DND-41 (cell line): ENCODE measurements around the gene CD79B.

Experiments used
- EZH2 ChIP-seq: IDR thresholded peaks from 3 replicates; pipeline ENCODE4 v1.6.1; 2012; ENCODE audit warnings: borderline replicate concordance, low read depth, mild to moderate bottlenecking, moderate library complexity, low read length, inconsistent platforms; ENCODE audit not compliant: severe bottlenecking
- TF ChIP-seq, protein P1 (sequence below): IDR thresholded peaks from 2 replicates; pipeline ENCODE4 v1.5.1; 2012; ENCODE audit warnings: borderline replicate concordance, low read length, moderate library complexity, mild to moderate bottlenecking; ENCODE audit not compliant: poor library complexity, severe bottlenecking; ENCODE audit errors: extremely low read depth

DNA sequence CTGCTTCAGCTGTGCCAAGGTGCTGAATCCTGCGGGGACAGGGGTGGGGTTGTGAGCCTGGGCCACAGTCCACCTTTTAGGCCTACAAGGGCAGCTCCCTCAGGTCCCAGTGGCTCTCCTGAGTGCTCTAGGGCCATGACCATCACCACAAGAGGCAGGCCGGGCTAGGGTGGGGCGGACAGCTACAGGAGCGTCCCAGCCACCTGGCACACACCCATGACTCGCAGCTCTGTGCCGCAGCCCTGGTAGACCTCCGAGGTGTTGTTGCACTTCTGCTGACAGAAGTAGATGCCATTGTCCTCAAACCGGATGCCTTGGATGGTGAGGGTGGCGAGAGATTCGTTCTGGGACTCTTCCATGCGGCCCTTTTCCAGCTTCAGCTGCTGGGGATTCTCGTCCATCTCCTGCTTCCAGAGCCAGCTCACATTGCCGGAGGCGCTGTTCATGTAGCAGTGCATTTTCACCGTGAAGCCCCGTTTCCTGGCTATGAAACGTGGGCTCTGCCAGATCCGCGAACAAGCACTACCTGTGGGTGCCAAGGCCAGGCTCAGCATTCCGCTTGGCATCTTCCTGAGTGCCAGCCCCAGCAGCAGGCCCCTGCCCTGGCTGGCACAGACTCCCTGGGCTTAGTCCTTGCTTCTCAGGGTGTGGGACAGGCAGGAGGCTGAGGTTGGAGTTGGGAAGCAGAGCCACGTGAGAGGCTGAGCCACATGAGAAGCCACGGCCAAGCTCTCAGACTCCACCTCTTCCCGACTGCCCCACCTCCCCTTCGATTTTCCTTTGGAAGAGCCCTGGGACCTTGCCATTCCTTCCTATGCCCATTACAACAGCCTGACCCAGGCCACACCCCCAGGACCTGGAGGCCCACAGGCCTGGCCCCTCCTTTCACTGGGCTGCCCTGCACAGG, 2.0 kb downstream of the CD79B start:
- TF ChIP-seq EZH2, result no peak
- TF ChIP-seq, protein P1, sequence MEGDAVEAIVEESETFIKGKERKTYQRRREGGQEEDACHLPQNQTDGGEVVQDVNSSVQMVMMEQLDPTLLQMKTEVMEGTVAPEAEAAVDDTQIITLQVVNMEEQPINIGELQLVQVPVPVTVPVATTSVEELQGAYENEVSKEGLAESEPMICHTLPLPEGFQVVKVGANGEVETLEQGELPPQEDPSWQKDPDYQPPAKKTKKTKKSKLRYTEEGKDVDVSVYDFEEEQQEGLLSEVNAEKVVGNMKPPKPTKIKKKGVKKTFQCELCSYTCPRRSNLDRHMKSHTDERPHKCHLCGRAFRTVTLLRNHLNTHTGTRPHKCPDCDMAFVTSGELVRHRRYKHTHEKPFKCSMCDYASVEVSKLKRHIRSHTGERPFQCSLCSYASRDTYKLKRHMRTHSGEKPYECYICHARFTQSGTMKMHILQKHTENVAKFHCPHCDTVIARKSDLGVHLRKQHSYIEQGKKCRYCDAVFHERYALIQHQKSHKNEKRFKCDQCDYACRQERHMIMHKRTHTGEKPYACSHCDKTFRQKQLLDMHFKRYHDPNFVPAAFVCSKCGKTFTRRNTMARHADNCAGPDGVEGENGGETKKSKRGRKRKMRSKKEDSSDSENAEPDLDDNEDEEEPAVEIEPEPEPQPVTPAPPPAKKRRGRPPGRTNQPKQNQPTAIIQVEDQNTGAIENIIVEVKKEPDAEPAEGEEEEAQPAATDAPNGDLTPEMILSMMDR, result no peak
